ENCODE data around the gene PRR5L.

GRCh38 chr11:36248436-36248835 is 47.7 kb upstream of the PRR5L start:
- TF ChIP-seq CTCF (IDR thresholded peaks at IDR 0.05): no peak
- no peak for TF ChIP-seq ZFX (IDR thresholded peaks at IDR 0.05; ENCODE audit: borderline replicate concordance)

All from 22Rv1 (cell line).